Measurements from ENCODE around the gene SPACDR.
"Not testable (repeated sequence)": the region's sequence is repeated elsewhere in the genome, so short reads cannot be mapped to it uniquely, and the experiment has no call there.

GRCh38 chr7:100504031-100504430 lies 40.0 kb upstream of the SPACDR start:
- TF ChIP-seq POLR2A, CTCF (IDR thresholded peaks at IDR 0.05): not testable (repeated sequence)

Measured in vagina (tissue), 2 donors.